Measurements from ENCODE around the gene VLDLR. TPM values are rescaled to one million over a fixed set of nuclear protein-coding genes. Genes with fewer than 3 reads are reported as not detected.
A peak's percentile ranks its signal among the peaks of the same experiment; 100 is the strongest.

VLDLR gene
- total and polyA plus RNA-seq, 9 donors, result 18.9 to 34.5 (median 26.8) TPM

GRCh38 chr9:2631263-2631662 is 9.7 kb downstream of the VLDLR start:
- DNase-seq, result no peak
- no peaks in the 10 kb centered on the region for H3K36me3 ChIP-seq (ENCODE audit: control insufficient read depth, insufficient read depth, low read length)
- no peak overlapping the region for H3K27ac ChIP-seq (ENCODE audit: low read length)
- no peaks in the 10 kb centered on the region for H3K27me3 ChIP-seq (ENCODE audit: control insufficient read depth, insufficient read depth, low read length)
- H3K4me3 ChIP-seq (ENCODE audit: low read length), result no peak overlapping the region
- WGBS (ENCODE audit: insufficient coverage), result no CpG with 5 or more reads among the region's 1 CpG
- peaks cover 19% of the 10 kb centered on the region for H3K4me1 ChIP-seq (ENCODE audit: control insufficient read depth, insufficient read depth, low read length)
- H3K9me3 ChIP-seq (replicated peaks; ENCODE audit: control insufficient read depth, low read depth, low read length), result no peaks in the 10 kb centered on the region

- WGBS (ENCODE audit: insufficient coverage), result 55% methylated on average over 6 of the region's 8 CpGs
- H3K9me3 ChIP-seq (replicated peaks; ENCODE audit: control insufficient read depth, low read depth, low read length), result no peaks in the 10 kb centered on the region
- H3K27ac ChIP-seq (ENCODE audit: low read length), result peak overlapping the region; percentile 49
- peak overlapping the region; percentile 2 for H3K4me3 ChIP-seq (ENCODE audit: low read length)
- DNase-seq, result peak; percentile 53
- H3K27me3 ChIP-seq (ENCODE audit: control insufficient read depth, insufficient read depth, low read length), result no peaks in the 10 kb centered on the region
- H3K36me3 ChIP-seq (ENCODE audit: control insufficient read depth, insufficient read depth, low read length), result peaks cover 1% of the 10 kb centered on the region
- peaks cover 19% of the 10 kb centered on the region for H3K4me1 ChIP-seq (ENCODE audit: control insufficient read depth, insufficient read depth, low read length)
Observed at GRCh38 chr9:2634153-2634552, 12.6 kb downstream of the VLDLR start.

DNA sequence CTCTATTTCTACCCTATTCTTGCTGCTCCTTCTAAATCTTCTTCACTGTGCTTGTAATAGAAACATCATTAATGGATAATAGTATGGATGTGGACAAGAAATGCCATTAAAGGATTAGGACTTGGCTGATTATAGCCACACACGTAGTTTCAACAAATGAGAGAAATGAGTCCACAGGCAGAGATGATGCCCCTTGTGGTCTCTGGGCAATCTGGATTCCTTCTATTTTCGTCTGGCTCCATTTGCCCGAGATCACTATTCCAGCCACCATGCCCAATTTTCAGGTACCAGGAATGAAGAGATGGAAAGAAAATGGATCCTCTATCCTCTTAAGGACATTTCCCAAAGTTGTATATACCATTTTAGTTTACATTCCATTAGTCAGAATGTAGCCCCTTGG is 13.2 kb downstream of the VLDLR start:
- Histone ChIP-seq H3K9me3 (replicated peaks; ENCODE audit: control insufficient read depth, low read depth, low read length) (no peaks in the 10 kb centered on the region), H3K27me3 (ENCODE audit: control insufficient read depth, insufficient read depth, low read length) (no peaks in the 10 kb centered on the region), H3K4me1 (ENCODE audit: control insufficient read depth, insufficient read depth, low read length) (peaks cover 18% of the 10 kb centered on the region), H3K27ac (ENCODE audit: low read length) (peak overlapping the region; percentile 49), H3K36me3 (ENCODE audit: control insufficient read depth, insufficient read depth, low read length) (peaks cover 7% of the 10 kb centered on the region), H3K4me3 (ENCODE audit: low read length) (no peak overlapping the region)
- no peak for DNase-seq
- 88% methylated on average over 1 of the region's 3 CpGs for WGBS (ENCODE audit: insufficient coverage)

DNA sequence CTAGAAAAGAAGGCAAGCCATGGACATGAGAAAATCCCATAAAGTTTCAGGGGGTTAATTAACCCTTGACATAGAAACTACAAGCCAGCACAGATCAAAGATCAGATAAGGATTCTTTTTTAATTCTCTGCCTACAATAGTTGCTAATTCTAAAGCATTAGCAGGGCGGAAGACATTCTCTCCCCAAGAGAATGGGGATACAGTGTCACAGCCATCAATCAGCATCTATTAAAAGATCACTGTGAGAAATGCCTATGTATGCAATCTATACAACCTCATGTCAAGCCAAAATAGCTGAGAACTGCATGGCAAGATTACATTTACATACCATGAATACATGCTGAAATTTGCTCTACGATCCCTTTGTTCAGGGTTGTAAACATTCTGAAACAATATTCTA is 14.3 kb downstream of the VLDLR start:
- Histone ChIP-seq H3K27ac (ENCODE audit: low read length) (no peak overlapping the region), H3K4me3 (ENCODE audit: low read length) (no peak overlapping the region), H3K9me3 (replicated peaks; ENCODE audit: control insufficient read depth, low read depth, low read length) (no peaks in the 10 kb centered on the region), H3K27me3 (ENCODE audit: control insufficient read depth, insufficient read depth, low read length) (no peaks in the 10 kb centered on the region), H3K36me3 (ENCODE audit: control insufficient read depth, insufficient read depth, low read length) (peaks cover 8% of the 10 kb centered on the region), H3K4me1 (ENCODE audit: control insufficient read depth, insufficient read depth, low read length) (peaks cover 13% of the 10 kb centered on the region)
- no peak for DNase-seq
- WGBS (ENCODE audit: insufficient coverage), result no CpG with 5 or more reads among the region's 2 CpGs

DNA sequence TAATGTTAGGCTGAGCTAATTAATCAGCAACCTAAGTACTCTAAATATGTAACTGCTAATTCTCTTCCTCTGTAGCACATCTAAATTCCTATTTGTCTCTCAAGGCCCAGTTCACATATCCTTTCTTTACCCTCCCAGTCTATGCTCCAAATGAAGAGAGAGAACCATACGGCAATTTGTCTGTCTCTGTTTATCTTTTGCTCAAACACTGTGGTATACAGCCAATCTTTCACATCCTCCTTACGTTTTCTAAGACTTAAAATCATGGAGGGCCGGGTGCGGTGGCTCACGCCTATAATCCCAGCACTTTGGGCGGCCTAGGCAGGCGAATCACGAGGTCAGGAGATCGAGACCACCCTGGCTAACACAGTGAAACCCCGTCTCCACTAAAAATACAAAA is 15.8 kb downstream of the VLDLR start:
- Histone ChIP-seq H3K27me3 (ENCODE audit: control insufficient read depth, insufficient read depth, low read length) (no peaks in the 10 kb centered on the region), H3K9me3 (replicated peaks; ENCODE audit: control insufficient read depth, low read depth, low read length) (no peaks in the 10 kb centered on the region), H3K36me3 (ENCODE audit: control insufficient read depth, insufficient read depth, low read length) (peaks cover 19% of the 10 kb centered on the region), H3K27ac (ENCODE audit: low read length) (no peak overlapping the region), H3K4me1 (ENCODE audit: control insufficient read depth, insufficient read depth, low read length) (peaks cover 13% of the 10 kb centered on the region), H3K4me3 (ENCODE audit: low read length) (no peak overlapping the region)
- WGBS (ENCODE audit: insufficient coverage), result 100% methylated on average over 5 of the region's 10 CpGs
- DNase-seq, result no peak

DNA sequence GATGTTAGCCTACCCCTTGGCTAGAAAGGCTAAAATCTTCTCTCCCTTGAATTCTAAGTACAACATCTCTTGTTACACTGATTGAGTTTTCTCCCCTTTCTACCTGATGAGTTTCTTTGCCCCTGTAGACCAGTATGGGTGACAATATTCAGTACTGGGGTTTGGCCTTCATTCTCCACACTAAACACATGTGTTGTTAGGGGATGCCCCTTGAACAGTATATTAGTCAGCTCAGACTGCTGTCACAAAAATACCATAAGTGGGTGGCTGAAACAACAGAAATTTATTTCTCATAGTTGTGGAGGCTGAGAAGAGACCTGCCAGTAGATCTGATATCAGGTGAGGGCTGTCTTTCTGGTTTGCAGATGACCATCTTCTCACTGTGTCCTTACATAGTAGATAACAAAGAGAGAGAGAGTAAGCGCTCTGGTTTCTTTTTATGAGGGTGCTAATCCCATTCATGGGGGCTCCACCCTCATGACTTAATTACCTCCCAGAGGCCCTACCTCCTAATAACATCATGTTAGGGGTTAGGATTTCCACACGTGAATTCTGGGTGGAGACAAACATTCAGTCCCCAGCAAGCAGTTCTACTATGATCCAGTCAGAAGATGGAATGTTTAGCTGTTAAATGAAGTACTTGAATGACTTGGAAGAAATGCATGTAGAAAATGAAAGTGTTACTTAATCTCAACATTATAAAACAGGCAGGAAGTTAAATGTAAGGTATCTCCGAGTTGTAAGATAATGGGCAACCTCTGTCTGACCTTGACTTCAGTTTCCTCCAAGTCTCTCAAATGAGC is 17.5 kb downstream of the VLDLR start:
- H3K9me3 ChIP-seq (replicated peaks; ENCODE audit: control insufficient read depth, low read depth, low read length), result no peaks in the 10 kb centered on the region
- H3K27ac ChIP-seq (ENCODE audit: low read length), result no peak overlapping the region
- H3K27me3 ChIP-seq (ENCODE audit: control insufficient read depth, insufficient read depth, low read length), result no peaks in the 10 kb centered on the region
- H3K4me1 ChIP-seq (ENCODE audit: control insufficient read depth, insufficient read depth, low read length), result peaks cover 4% of the 10 kb centered on the region
- DNase-seq, result no peak
- H3K4me3 ChIP-seq (ENCODE audit: low read length), result no peak overlapping the region
- peaks cover 29% of the 10 kb centered on the region for H3K36me3 ChIP-seq (ENCODE audit: control insufficient read depth, insufficient read depth, low read length)
- no CpG with 5 or more reads among the region's 3 CpGs for WGBS (ENCODE audit: insufficient coverage)

DNA sequence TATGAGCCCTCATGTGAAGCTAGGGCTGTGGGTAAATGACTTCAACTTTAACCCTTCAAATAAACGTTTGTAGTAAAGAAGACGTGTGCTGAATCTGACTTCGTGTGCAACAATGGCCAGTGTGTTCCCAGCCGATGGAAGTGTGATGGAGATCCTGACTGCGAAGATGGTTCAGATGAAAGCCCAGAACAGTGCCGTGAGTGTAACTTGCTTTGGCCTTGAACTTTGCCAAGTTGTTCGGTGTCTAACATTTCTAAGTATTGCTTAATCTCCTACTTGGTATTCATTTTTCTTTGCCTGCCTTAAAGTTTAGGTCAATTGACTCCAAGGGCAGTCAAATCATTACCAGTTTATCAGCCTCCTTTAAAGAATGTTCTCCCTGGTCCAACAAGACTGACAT is 18.2 kb downstream of the VLDLR start:
- Histone ChIP-seq H3K27me3 (ENCODE audit: control insufficient read depth, insufficient read depth, low read length) (no peaks in the 10 kb centered on the region), H3K4me1 (ENCODE audit: control insufficient read depth, insufficient read depth, low read length) (no peaks in the 10 kb centered on the region), H3K27ac (ENCODE audit: low read length) (no peak overlapping the region), H3K36me3 (ENCODE audit: control insufficient read depth, insufficient read depth, low read length) (peaks cover 34% of the 10 kb centered on the region), H3K4me3 (ENCODE audit: low read length) (no peak overlapping the region), H3K9me3 (replicated peaks; ENCODE audit: control insufficient read depth, low read depth, low read length) (no peaks in the 10 kb centered on the region)
- no peak for DNase-seq
- WGBS (ENCODE audit: insufficient coverage), result 93% methylated on average over 6 of the region's 7 CpGs

- no peaks in the 10 kb centered on the region for H3K27me3 ChIP-seq (ENCODE audit: control insufficient read depth, insufficient read depth, low read length)
- H3K4me1 ChIP-seq (ENCODE audit: control insufficient read depth, insufficient read depth, low read length), result no peaks in the 10 kb centered on the region
- H3K9me3 ChIP-seq (replicated peaks; ENCODE audit: control insufficient read depth, low read depth, low read length), result no peaks in the 10 kb centered on the region
- no peak for DNase-seq
- H3K27ac ChIP-seq (ENCODE audit: low read length), result no peak overlapping the region
- H3K4me3 ChIP-seq (ENCODE audit: low read length), result no peak overlapping the region
- peaks cover 41% of the 10 kb centered on the region for H3K36me3 ChIP-seq (ENCODE audit: control insufficient read depth, insufficient read depth, low read length)
- WGBS (ENCODE audit: insufficient coverage), result 83% methylated on average over 1 of the region's 1 CpG
Observed at GRCh38 chr9:2640570-2640969, 19.0 kb downstream of the VLDLR start.

GRCh38 chr9:2641033-2641432 is 19.4 kb downstream of the VLDLR start:
- H3K36me3 ChIP-seq (ENCODE audit: control insufficient read depth, insufficient read depth, low read length), result peaks cover 42% of the 10 kb centered on the region
- H3K4me1 ChIP-seq (ENCODE audit: control insufficient read depth, insufficient read depth, low read length), result no peaks in the 10 kb centered on the region
- no peaks in the 10 kb centered on the region for H3K9me3 ChIP-seq (replicated peaks; ENCODE audit: control insufficient read depth, low read depth, low read length)
- no peak overlapping the region for H3K27ac ChIP-seq (ENCODE audit: low read length)
- 94% methylated on average over 8 of the region's 8 CpGs for WGBS (ENCODE audit: insufficient coverage)
- no peaks in the 10 kb centered on the region for H3K27me3 ChIP-seq (ENCODE audit: control insufficient read depth, insufficient read depth, low read length)
- H3K4me3 ChIP-seq (ENCODE audit: low read length), result no peak overlapping the region
- DNase-seq, result no peak

GRCh38 chr9:2642068-2642467 is 20.5 kb downstream of the VLDLR start:
- H3K9me3 ChIP-seq (replicated peaks; ENCODE audit: control insufficient read depth, low read depth, low read length), result no peaks in the 10 kb centered on the region
- no peak for DNase-seq
- no peak overlapping the region for H3K27ac ChIP-seq (ENCODE audit: low read length)
- H3K27me3 ChIP-seq (ENCODE audit: control insufficient read depth, insufficient read depth, low read length), result no peaks in the 10 kb centered on the region
- no peak overlapping the region for H3K4me3 ChIP-seq (ENCODE audit: low read length)
- WGBS (ENCODE audit: insufficient coverage), result no CpG with 5 or more reads among the region's 1 CpG
- no peaks in the 10 kb centered on the region for H3K4me1 ChIP-seq (ENCODE audit: control insufficient read depth, insufficient read depth, low read length)
- H3K36me3 ChIP-seq (ENCODE audit: control insufficient read depth, insufficient read depth, low read length), result peaks cover 52% of the 10 kb centered on the region

GRCh38 chr9:2645569-2645968 is 24.0 kb downstream of the VLDLR start:
- H3K4me1 ChIP-seq (ENCODE audit: control insufficient read depth, insufficient read depth, low read length), result no peaks in the 10 kb centered on the region
- no peak for DNase-seq
- no peaks in the 10 kb centered on the region for H3K27me3 ChIP-seq (ENCODE audit: control insufficient read depth, insufficient read depth, low read length)
- H3K27ac ChIP-seq (ENCODE audit: low read length), result no peak overlapping the region
- 60% methylated on average over 1 of the region's 4 CpGs for WGBS (ENCODE audit: insufficient coverage)
- no peaks in the 10 kb centered on the region for H3K9me3 ChIP-seq (replicated peaks; ENCODE audit: control insufficient read depth, low read depth, low read length)
- H3K4me3 ChIP-seq (ENCODE audit: low read length), result no peak overlapping the region
- peaks cover 63% of the 10 kb centered on the region for H3K36me3 ChIP-seq (ENCODE audit: control insufficient read depth, insufficient read depth, low read length)
